Stimulated activated naive CD8-positive, alpha-beta T cell treated with anti-CD3 and anti-CD28 coated beads, Interleukin-15, Interleukin-2, amounts not matched to agents 100 ng/mL and 50 ng/mL, for 24 hours (primary cell): ENCODE results near the gene DLL3.

ENCODE experiments used
- H3K27ac Mint-ChIP-seq: one replicate; pipeline ENCODE4 v1.8.0; 2021; ENCODE audit warnings: mild to moderate bottlenecking, mixed read lengths
- H3K27me3 Mint-ChIP-seq: one replicate; pipeline ENCODE4 v1.8.0; 2021; ENCODE audit warnings: mixed read lengths
- H3K36me3 Mint-ChIP-seq: one replicate; pipeline ENCODE4 v1.8.0; 2021; ENCODE audit warnings: low read depth, mixed read lengths
- H3K4me1 Mint-ChIP-seq: one replicate; pipeline ENCODE4 v1.8.0; 2021; ENCODE audit warnings: low read depth, mixed read lengths
- H3K4me3 Mint-ChIP-seq: one replicate; pipeline ENCODE4 v1.8.0; 2021; ENCODE audit warnings: mild to moderate bottlenecking, mixed read lengths
- H3K9me3 Mint-ChIP-seq: one replicate; pipeline ENCODE4 v1.8.0; 2021; ENCODE audit warnings: mixed read lengths

DLL3 gene

GRCh38 chr19:39499932-39500331 lies 1.2 kb downstream of the DLL3 start:
- no peaks in the 10 kb centered on the region for H3K36me3 Mint-ChIP-seq
- H3K4me3 Mint-ChIP-seq = peak overlapping the region; percentile 53
- no peaks in the 10 kb centered on the region for H3K9me3 Mint-ChIP-seq
- H3K27me3 Mint-ChIP-seq = peaks cover 65% of the 10 kb centered on the region
- no peak overlapping the region for H3K27ac Mint-ChIP-seq
- peaks cover 21% of the 10 kb centered on the region for H3K4me1 Mint-ChIP-seq

- Mint-ChIP-seq H3K27me3 (peaks cover 66% of the 10 kb centered on the region), H3K9me3 (no peaks in the 10 kb centered on the region), H3K4me1 (peaks cover 21% of the 10 kb centered on the region), H3K27ac (no peak overlapping the region), H3K36me3 (no peaks in the 10 kb centered on the region), H3K4me3 (no peak overlapping the region)
Measured at GRCh38 chr19:39500543-39500942, 1.8 kb downstream of the DLL3 start.

DNA sequence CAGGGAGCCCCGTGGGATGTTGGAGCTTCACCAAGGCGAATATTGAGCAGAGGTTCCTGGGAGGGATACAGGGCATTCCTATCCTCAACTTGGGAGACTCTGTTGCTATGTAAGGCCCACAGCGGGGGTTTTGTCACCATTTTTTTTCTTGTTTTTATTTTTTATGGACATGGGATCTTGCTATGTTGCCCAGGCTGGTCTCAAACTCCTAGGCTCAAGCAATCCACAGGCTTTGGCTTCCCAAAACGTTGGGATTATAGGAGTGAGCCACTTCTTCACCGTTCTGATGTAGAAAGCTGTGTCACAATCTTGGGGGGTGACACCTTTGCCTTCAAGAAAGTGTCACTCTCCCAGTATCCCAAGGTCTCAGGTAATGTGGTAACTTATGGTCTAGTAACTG lies 2.6 kb downstream of the DLL3 start:
- Mint-ChIP-seq H3K27me3 (peaks cover 70% of the 10 kb centered on the region), H3K27ac (no peak overlapping the region), H3K9me3 (no peaks in the 10 kb centered on the region), H3K4me3 (no peak overlapping the region), H3K36me3 (no peaks in the 10 kb centered on the region), H3K4me1 (peaks cover 23% of the 10 kb centered on the region)

GRCh38 chr19:39502640-39503417 lies 4.1 kb downstream of the DLL3 start:
- H3K4me1 Mint-ChIP-seq = peaks cover 32% of the 10 kb centered on the region
- peaks cover 67% of the 10 kb centered on the region for H3K27me3 Mint-ChIP-seq
- no peak overlapping the region for H3K27ac Mint-ChIP-seq
- H3K36me3 Mint-ChIP-seq = no peaks in the 10 kb centered on the region
- no peak overlapping the region for H3K4me3 Mint-ChIP-seq
- H3K9me3 Mint-ChIP-seq = no peaks in the 10 kb centered on the region

- Mint-ChIP-seq H3K36me3 (no peaks in the 10 kb centered on the region), H3K4me3 (peak overlapping the region; percentile 36)
Measured at GRCh38 chr19:39506598-39506943, 7.8 kb downstream of the DLL3 start.

GRCh38 chr19:39506944-39507714 lies 8.4 kb downstream of the DLL3 start:
- Mint-ChIP-seq H3K4me1 (peaks cover 20% of the 10 kb centered on the region), H3K36me3 (no peaks in the 10 kb centered on the region), H3K27ac (no peak overlapping the region), H3K4me3 (peak overlapping the region; percentile 81), H3K27me3 (peaks cover 53% of the 10 kb centered on the region), H3K9me3 (no peaks in the 10 kb centered on the region)

More at GRCh38 chr19:39506598-39506943, 7.8 kb downstream of the DLL3 start:
- Mint-ChIP-seq H3K9me3 (no peaks in the 10 kb centered on the region), H3K27ac (no peak overlapping the region), H3K27me3 (peaks cover 51% of the 10 kb centered on the region), H3K4me1 (peaks cover 20% of the 10 kb centered on the region)

DNA sequence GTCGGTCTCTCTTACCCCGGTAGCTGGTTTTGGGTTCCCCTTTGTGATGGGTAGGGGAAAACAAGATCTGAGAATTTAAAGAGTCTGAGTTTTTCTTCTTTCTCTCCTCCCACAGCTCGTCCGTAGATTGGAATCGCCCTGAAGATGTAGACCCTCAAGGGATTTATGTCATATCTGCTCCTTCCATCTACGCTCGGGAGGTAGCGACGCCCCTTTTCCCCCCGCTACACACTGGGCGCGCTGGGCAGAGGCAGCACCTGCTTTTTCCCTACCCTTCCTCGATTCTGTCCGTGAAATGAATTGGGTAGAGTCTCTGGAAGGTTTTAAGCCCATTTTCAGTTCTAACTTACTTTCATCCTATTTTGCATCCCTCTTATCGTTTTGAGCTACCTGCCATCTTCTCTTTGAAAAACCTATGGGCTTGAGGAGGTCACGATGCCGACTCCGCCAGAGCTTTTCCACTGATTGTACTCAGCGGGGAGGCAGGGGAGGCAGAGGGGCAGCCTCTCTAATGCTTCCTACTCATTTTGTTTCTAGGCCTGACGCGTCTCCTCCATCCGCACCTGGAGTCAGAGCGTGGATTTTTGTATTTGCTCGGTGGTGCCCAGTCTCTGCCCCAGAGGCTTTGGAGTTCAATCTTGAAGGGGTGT lies 9.1 kb downstream of the DLL3 start:
- H3K36me3 Mint-ChIP-seq = no peaks in the 10 kb centered on the region
- H3K27me3 Mint-ChIP-seq = peaks cover 57% of the 10 kb centered on the region
- peak overlapping the region; percentile 81 for H3K4me3 Mint-ChIP-seq
- H3K9me3 Mint-ChIP-seq = no peaks in the 10 kb centered on the region
- H3K27ac Mint-ChIP-seq = peak overlapping the region; percentile 71
- H3K4me1 Mint-ChIP-seq = peaks cover 20% of the 10 kb centered on the region

DNA sequence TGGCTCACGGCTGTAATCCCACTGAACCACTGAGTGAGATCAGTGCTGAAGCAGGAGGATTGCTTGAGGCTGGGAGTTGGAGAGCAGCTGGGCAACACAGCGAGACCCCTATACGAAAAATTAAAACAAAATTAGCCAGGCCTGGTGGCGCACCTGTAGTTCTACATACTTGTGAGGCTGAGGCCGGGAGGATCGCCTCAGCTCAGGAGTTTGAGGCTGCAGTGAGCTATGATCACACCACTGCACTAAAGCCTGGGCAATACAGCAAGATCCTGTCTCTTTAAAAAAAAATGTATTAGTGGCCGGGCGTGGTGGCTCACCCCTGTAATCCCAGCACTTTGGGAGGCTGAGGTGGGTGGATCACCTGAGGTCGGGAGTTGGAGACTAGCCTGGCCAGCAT lies 9.9 kb downstream of the DLL3 start:
- peaks cover 59% of the 10 kb centered on the region for H3K27me3 Mint-ChIP-seq
- H3K4me3 Mint-ChIP-seq = no peak overlapping the region
- no peak overlapping the region for H3K27ac Mint-ChIP-seq
- peaks cover 15% of the 10 kb centered on the region for H3K4me1 Mint-ChIP-seq
- no peaks in the 10 kb centered on the region for H3K36me3 Mint-ChIP-seq
- H3K9me3 Mint-ChIP-seq = no peaks in the 10 kb centered on the region

- H3K4me1 Mint-ChIP-seq = peaks cover 15% of the 10 kb centered on the region
- H3K27ac Mint-ChIP-seq = no peak overlapping the region
- no peak overlapping the region for H3K4me3 Mint-ChIP-seq
- H3K9me3 Mint-ChIP-seq = no peaks in the 10 kb centered on the region
- peaks cover 59% of the 10 kb centered on the region for H3K27me3 Mint-ChIP-seq
- H3K36me3 Mint-ChIP-seq = no peaks in the 10 kb centered on the region
Measured at GRCh38 chr19:39509233-39509632, 10.5 kb downstream of the DLL3 start.

DNA sequence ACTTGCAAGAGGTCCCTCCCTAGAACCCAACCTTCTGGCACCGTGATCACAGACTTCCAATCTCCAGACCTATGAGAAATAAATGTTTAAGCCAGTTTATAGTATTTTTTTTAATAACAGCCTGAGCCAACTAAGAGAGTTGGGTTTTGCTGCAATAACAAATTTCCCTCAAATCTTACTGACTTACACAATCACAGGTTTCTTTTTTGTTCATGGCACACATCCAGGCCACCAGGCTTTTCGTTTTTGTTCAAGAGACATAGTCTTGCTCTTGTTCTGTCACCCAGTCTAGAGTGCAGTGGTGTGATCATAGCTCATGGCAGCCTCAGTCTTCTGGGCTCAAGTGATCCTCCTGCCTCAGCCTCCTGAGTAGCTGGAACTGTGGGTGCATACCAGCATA lies 14.2 kb downstream of the DLL3 start:
- Mint-ChIP-seq H3K27ac (no peak overlapping the region), H3K9me3 (no peaks in the 10 kb centered on the region), H3K36me3 (no peaks in the 10 kb centered on the region), H3K4me1 (peaks cover 22% of the 10 kb centered on the region), H3K27me3 (peaks cover 58% of the 10 kb centered on the region), H3K4me3 (no peak overlapping the region)

GRCh38 chr19:39514840-39515550 lies 16.2 kb downstream of the DLL3 start, which contains the start of gene SELENOV:
Gene SELENOV, plus strand, starts transcription at chr19:39515139. Its CDS starts 74 bp downstream, at chr19:39515213.
- Mint-ChIP-seq H3K27me3 (peaks cover 45% of the 10 kb centered on the region), H3K36me3 (no peaks in the 10 kb centered on the region), H3K4me1 (peaks cover 19% of the 10 kb centered on the region), H3K27ac (peak within 1 kb of the TSS; percentile 11), H3K9me3 (no peaks in the 10 kb centered on the region), H3K4me3 (peak within 1 kb of the TSS; percentile 76)

- Mint-ChIP-seq H3K27me3 (peaks cover 45% of the 10 kb centered on the region), H3K4me3 (peak overlapping the region; percentile 49), H3K4me1 (peaks cover 19% of the 10 kb centered on the region), H3K9me3 (no peaks in the 10 kb centered on the region), H3K27ac (no peak overlapping the region), H3K36me3 (no peaks in the 10 kb centered on the region)
Measured at GRCh38 chr19:39515551-39516191, 16.9 kb downstream of the DLL3 start.

DNA sequence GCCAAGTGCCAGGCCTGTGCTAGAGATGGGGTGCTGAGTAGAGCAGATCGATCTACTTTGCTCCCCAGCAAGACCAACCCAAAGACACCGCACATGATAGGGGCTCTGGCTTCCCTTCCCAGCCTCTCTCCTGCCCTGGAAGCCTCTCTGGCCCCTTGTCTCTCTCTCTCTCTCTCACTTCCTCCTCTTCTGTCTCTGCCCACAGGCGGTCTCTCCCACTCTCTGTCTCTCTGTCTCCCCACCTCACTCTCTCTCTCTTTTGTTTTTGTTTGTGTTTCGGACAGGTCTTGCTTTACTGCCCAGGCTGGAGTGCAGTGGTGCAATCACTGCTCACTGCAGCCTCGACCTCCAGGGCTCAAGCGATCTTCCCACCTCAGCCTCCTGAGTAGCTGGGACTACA lies 17.5 kb downstream of the DLL3 start:
- H3K27me3 Mint-ChIP-seq = peaks cover 45% of the 10 kb centered on the region
- no peaks in the 10 kb centered on the region for H3K36me3 Mint-ChIP-seq
- H3K9me3 Mint-ChIP-seq = no peaks in the 10 kb centered on the region
- peaks cover 20% of the 10 kb centered on the region for H3K4me1 Mint-ChIP-seq
- H3K27ac Mint-ChIP-seq = no peak overlapping the region
- peak overlapping the region; percentile 17 for H3K4me3 Mint-ChIP-seq

- H3K4me3 Mint-ChIP-seq = no peak overlapping the region
- no peak overlapping the region for H3K27ac Mint-ChIP-seq
- H3K9me3 Mint-ChIP-seq = no peaks in the 10 kb centered on the region
- H3K4me1 Mint-ChIP-seq = peaks cover 27% of the 10 kb centered on the region
- H3K27me3 Mint-ChIP-seq = peaks cover 39% of the 10 kb centered on the region
- no peaks in the 10 kb centered on the region for H3K36me3 Mint-ChIP-seq
Measured at GRCh38 chr19:39517432-39517831, 18.7 kb downstream of the DLL3 start.
